Activated CD4-positive, CD25-positive, alpha-beta regulatory T cell treated with anti-CD3 and anti-CD28 coated beads, Interleukin-2, amount 50 U/mL, for 16 hours (primary cell): Measurements from ENCODE around the gene RSPH3.
"Not testable (repeated sequence)": the region's sequence is repeated elsewhere in the genome, so short reads cannot be mapped to it uniquely, and the experiment has no call there.

ENCODE experiments used
- DNase-seq: peaks from one replicate; pipeline ENCODE4 v3.0.0-alpha.2; 2020; ENCODE audit warnings: low read depth, low spot score

RSPH3 gene

GRCh38 chr6:158999666-159000403 lies at the start of gene RSPH3:
Gene RSPH3, minus strand, starts transcription at chr6:159000202. Its CDS starts 652 bp downstream, at chr6:158999550.
- peak; percentile 78 for DNase-seq

GRCh38 chr6:159047891-159048685 lies 48.1 kb upstream of the RSPH3 start:
- DNase-seq = no peak

GRCh38 chr6:159045801-159046200 lies 45.8 kb upstream of the RSPH3 start:
- no peak for DNase-seq

- peak; percentile 74 for DNase-seq
These were observed 45.1 kb upstream of the RSPH3 start, which contains the start of gene TAGAP for GRCh38 chr6:159044899-159045727. Gene TAGAP, minus strand, starts transcription at chr6:159044991. Its CDS starts 845 bp downstream, at chr6:159044146.

- no peak for DNase-seq
These were observed 43.9 kb upstream of the RSPH3 start for GRCh38 chr6:159043947-159044346.

GRCh38 chr6:159043251-159043650 lies 43.2 kb upstream of the RSPH3 start:
- DNase-seq = no peak

- DNase-seq = no peak
These were observed 42.8 kb upstream of the RSPH3 start for GRCh38 chr6:159042826-159043181.

- DNase-seq = peak; percentile 67
These were observed 42.2 kb upstream of the RSPH3 start for GRCh38 chr6:159042003-159042825.

GRCh38 chr6:159041181-159041580 lies 41.2 kb upstream of the RSPH3 start:
- DNase-seq = no peak

- DNase-seq = no peak
These were observed 39.9 kb upstream of the RSPH3 start for GRCh38 chr6:159039885-159040258.

GRCh38 chr6:159038914-159039884 lies 39.2 kb upstream of the RSPH3 start:
- no peak for DNase-seq

GRCh38 chr6:159038318-159038717 lies 38.3 kb upstream of the RSPH3 start:
- DNase-seq = not testable (repeated sequence)

GRCh38 chr6:159037756-159038290 lies 37.8 kb upstream of the RSPH3 start:
- no peak for DNase-seq

- no peak for DNase-seq
These were observed 36.7 kb upstream of the RSPH3 start for GRCh38 chr6:159036673-159037072.

- DNase-seq = no peak
These were observed 35.9 kb upstream of the RSPH3 start for GRCh38 chr6:159035891-159036290.

- DNase-seq = no peak
These were observed 33.4 kb upstream of the RSPH3 start for GRCh38 chr6:159033160-159034049.

- DNase-seq = no peak
These were observed 31.8 kb upstream of the RSPH3 start for GRCh38 chr6:159031846-159032245.

GRCh38 chr6:159030168-159030567 lies 30.2 kb upstream of the RSPH3 start:
- no peak for DNase-seq

GRCh38 chr6:159025224-159025623 lies 25.2 kb upstream of the RSPH3 start:
- not testable (repeated sequence) for DNase-seq
